Measurements from ENCODE around the gene RAX2.

RAX2 gene

GRCh38 chr19:3801412-3802096 is 29.5 kb upstream of the RAX2 start:
- DNase-seq (ENCODE audit: low spot score) = peak; percentile 56

- no peak for DNase-seq (ENCODE audit: low spot score)
Observed at GRCh38 chr19:3800996-3801395, 29.0 kb upstream of the RAX2 start.

- peak; percentile 54 for DNase-seq (ENCODE audit: low spot score)
Observed at GRCh38 chr19:3798137-3798536, 26.1 kb upstream of the RAX2 start.

- no peak for DNase-seq (ENCODE audit: low spot score)
Observed at GRCh38 chr19:3796358-3796757, 24.3 kb upstream of the RAX2 start.

GRCh38 chr19:3793799-3794198 is 21.8 kb upstream of the RAX2 start:
- DNase-seq (ENCODE audit: low spot score) = no peak

- no peak for DNase-seq (ENCODE audit: low spot score)
Observed at GRCh38 chr19:3792114-3792513, 20.1 kb upstream of the RAX2 start.

GRCh38 chr19:3790941-3791340 is 18.9 kb upstream of the RAX2 start:
- DNase-seq (ENCODE audit: low spot score) = no peak

- no peak for DNase-seq (ENCODE audit: low spot score)
Observed at GRCh38 chr19:3790209-3790734, 18.2 kb upstream of the RAX2 start.

- peak; percentile 52 for DNase-seq (ENCODE audit: low spot score)
Observed at GRCh38 chr19:3788996-3789778, 17.2 kb upstream of the RAX2 start.

GRCh38 chr19:3785938-3786824 is 14.2 kb upstream of the RAX2 start, which contains the start of gene MATK:
Gene MATK (minus strand): TSS chr19:3786381. CDS start chr19:3785135, 1,246 bp downstream.
- no peak for DNase-seq (ENCODE audit: low spot score)

GRCh38 chr19:3785451-3785937 is 13.5 kb upstream of the RAX2 start:
- no peak for DNase-seq (ENCODE audit: low spot score)

GRCh38 chr19:3784607-3785450 is 12.8 kb upstream of the RAX2 start:
- no peak for DNase-seq (ENCODE audit: low spot score)

GRCh38 chr19:3783660-3784584 is 11.9 kb upstream of the RAX2 start:
- DNase-seq (ENCODE audit: low spot score) = peak; percentile 43

GRCh38 chr19:3782903-3783302 is 10.9 kb upstream of the RAX2 start:
- no peak for DNase-seq (ENCODE audit: low spot score)

- no peak for DNase-seq (ENCODE audit: low spot score)
Observed at GRCh38 chr19:3782330-3782729, 10.3 kb upstream of the RAX2 start.

- no peak for DNase-seq (ENCODE audit: low spot score)
Observed at GRCh38 chr19:3781603-3782002, 9.6 kb upstream of the RAX2 start.

- DNase-seq (ENCODE audit: low spot score) = no peak
Observed at GRCh38 chr19:3780786-3781304, 8.8 kb upstream of the RAX2 start.

- DNase-seq (ENCODE audit: low spot score) = no peak
Observed at GRCh38 chr19:3778899-3779723, 7.1 kb upstream of the RAX2 start.
